ENCODE data around the gene NBPF12.
"Not testable (repeated sequence)": the region's sequence is repeated elsewhere in the genome, so short reads cannot be mapped to it uniquely, and the experiment has no call there.

NBPF12 gene, protein sequence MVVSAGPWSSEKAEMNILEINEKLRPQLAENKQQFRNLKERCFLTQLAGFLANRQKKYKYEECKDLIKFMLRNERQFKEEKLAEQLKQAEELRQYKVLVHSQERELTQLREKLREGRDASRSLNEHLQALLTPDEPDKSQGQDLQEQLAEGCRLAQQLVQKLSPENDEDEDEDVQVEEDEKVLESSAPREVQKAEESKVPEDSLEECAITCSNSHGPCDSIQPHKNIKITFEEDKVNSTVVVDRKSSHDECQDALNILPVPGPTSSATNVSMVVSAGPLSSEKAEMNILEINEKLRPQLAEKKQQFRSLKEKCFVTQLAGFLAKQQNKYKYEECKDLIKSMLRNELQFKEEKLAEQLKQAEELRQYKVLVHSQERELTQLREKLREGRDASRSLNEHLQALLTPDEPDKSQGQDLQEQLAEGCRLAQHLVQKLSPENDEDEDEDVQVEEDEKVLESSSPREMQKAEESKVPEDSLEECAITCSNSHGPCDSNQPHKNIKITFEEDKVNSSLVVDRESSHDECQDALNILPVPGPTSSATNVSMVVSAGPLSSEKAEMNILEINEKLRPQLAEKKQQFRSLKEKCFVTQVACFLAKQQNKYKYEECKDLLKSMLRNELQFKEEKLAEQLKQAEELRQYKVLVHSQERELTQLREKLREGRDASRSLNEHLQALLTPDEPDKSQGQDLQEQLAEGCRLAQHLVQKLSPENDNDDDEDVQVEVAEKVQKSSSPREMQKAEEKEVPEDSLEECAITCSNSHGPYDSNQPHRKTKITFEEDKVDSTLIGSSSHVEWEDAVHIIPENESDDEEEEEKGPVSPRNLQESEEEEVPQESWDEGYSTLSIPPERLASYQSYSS (N-terminal part only)

DNA sequence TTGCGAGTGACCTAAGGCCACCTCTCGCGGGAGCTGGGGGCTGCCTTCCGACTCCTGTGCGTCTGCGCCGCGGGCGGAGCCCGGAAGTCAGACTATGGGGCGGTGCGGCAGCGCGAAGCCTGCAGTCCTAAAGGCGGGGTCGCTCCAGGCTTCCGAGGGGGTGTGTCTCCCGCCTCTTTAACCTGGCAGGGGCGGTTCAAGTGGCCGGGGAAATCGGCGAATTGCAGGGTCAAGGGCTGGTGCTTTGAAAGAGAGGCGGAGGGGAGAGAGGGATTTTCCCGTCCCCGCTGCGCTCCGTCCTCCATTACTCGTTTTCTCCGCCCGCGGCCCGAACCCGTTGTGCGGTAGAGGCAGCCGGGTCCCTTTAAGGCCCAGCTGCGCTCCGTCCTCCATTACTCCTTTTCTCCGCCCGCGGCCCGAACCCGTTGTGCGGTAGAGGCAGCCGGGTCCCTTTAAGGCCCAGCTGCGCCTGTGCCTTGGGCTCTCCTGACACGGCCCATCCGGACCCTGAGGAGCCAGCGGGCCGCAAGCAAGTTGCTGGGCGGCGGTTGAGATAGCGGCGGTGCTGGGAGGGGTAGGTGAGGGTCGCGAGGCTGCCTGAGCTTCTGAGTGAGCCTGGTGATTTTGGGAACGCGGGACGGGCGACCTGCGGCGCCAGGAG is at the start of gene NBPF12:
Gene NBPF12, plus strand, starts transcription at position 83 of the 661 bp plus-strand sequence. CDS start 21,820 bp downstream, outside the sequence.
- peak; percentile 83 for DNase-seq

DNA sequence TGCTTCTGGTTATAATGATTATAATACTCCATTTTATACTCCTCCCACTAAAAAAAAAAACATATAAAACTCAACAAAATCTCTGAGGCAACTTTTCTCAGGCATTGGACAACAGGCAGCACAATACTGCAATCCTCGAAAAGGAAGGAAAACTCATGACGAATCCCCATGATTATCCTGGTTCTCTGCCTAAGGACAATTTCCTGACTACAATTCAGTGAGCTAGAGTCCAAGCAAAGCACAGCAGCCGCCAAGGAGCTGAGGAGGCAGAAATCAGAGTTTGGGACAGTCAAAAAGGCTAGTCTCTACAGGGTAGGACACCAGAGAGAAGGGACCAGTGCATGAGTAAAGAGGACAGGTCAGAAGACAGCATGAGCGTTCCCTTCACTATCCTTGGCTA is 46.8 kb upstream of the NBPF12 start:
- DNase-seq, result not testable (repeated sequence)

DNA sequence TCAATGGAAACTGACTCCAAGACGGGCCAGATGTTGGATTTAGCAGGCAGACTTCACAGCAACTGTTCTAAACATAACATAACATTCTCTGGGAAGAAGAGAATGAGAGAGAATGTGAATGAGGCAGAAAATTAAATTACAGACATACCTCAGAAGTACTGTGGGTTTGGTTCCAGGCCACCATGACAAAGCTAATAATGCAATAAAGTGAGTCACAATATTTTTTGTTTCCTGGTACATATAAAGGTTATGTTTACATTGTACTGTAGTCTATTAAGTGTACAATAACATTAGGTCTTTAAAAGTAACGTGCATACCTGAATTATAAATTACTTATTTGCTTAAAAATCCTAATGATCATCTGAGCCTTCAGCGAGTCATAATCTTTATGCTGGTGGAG is 45.8 kb upstream of the NBPF12 start:
- DNase-seq, result not testable (repeated sequence)

DNA sequence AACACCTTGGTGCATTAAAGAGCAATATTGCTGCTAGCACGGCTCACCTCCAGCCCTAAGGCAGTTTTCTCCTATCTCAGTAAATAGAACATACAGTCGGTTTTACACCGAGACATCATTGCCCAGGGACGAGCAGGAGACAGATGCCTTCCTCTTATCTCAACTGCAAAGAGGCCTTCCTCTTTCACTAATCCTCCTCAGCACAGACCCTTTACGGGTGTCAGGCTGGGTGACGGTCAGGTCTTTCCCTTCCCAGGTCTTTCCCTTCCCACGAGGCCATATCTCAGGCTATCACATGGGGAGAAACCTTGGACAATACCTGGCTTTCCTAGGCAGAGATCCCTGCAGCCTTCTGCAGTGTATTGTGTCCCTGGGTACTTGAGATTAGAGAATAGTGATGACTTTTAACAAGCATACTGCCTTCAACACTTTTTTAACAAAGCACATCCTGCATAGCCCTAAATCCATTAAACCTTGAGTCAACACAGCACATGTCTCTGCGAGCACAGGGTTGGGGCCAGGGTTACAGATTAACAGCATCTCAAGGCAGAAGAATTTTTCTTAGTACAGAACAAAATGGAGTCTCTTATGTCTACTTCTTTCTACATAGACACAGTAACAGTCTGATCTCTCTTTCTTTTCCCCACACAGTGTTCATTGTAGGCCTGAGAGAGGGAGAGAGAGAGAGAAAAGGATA is 30.4 kb upstream of the NBPF12 start:
- DNase-seq, result not testable (repeated sequence)

DNA sequence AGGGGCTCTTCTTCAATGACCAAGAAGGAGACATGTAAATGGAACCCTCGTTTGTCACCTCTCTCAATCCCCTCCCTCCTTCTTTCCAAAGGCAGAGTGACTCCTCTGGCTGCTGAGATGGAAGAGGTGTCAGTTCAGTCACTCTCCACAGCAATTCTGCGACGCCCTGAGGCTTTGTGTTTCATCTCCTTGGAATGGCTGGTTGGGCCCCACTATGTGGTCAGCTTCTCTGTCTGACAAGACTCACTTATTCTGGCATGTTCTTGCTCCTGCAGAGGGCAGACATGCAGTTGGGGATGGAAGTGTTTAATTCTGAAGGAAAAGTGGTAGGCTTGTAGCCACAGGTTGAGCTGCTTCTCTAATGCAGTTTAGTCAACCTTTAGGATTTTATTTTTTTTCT is 25.1 kb upstream of the NBPF12 start:
- DNase-seq, result not testable (repeated sequence)

DNA sequence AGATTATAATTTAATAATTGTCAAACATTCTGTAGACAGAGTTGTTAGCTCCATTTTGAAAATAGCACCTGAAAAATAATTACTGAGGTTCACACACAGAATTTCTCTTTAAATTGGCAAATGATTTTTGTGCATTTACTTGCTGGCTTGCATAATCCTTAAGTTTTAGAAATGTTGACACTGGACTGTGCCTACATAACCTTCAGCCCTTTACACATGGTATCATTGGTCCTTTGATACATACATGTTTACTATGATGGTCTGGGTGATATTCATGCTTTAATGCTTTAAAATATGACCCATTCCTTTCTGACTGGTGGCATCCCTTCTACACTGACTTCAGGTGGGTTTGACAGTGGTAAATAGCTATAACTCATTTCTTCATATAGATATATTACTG is 17.3 kb upstream of the NBPF12 start:
- DNase-seq, result not testable (repeated sequence)

DNA sequence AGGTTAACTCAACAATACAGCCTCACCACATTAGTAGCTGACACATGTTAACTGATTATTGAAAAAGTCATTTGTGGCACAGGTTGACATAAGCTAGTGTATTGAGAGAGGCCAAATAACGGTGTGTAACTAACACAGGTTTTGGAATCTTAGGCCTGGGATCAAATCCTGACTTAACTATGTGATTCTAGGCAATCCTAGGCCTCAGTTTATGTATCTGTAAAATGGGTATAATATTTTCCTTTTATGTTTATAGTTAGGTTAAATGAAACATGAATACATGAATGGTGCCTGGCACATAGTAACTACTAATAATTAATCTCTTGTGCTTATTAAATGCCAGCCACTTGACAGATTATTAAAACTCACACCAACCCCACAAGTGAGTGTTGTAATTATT is 15.5 kb upstream of the NBPF12 start:
- not testable (repeated sequence) for DNase-seq

DNA sequence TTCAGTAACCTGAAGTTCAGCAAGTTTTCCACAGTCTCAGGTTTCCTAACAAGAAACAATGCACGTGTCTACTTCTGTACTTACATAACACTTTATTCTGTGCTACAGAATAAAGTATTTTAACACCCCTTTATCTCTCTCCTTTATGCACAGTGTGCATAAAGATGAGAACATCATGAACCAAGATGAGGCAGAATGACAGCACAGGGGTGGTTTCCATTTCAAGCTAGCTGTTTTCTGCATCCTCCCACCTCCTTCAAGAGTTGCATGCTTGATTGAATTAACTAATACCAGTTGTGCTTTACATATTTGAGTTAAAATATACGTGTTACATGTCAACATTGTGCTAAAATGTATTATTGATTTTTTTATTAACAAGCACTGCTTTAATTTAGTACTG is 14.0 kb upstream of the NBPF12 start:
- not testable (repeated sequence) for DNase-seq

DNA sequence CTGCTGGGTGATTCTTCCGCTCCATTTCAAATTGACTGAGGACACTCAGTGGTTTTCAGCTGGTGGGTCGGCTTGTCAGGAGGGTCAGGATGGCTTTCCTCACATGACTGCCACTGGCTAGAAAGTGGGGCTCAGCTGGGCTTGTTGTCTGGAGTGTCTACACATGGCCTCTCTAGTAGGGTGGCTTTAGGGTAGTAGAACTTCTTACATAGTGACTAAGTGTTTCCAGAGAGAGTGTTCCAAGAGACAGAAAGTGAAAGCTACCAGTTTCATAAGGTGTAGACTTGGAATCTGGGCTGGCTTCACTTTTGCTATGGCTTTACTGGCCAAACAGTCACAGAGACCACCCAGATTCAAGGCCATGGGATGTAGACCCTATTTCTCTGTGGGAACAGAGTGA is 11.7 kb upstream of the NBPF12 start:
- not testable (repeated sequence) for DNase-seq

DNA sequence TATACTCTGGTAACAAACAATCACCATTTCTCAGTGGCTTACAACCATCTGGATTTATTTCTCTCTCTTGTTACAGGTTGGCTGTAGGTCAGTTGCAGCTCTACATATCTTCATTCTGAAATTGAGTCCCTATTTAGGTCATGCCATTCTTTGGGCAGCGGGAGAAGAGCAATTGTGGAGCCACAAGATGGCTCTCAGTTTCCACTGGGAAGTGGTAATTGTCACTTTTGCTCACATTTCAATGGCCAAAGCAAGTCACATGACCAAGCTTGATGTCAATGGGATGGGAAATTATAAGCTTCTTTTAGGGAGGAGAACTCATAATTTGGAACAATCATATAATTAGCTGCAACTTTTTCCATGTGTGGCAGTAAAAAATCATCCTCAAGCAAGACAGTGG is 7.9 kb upstream of the NBPF12 start:
- not testable (repeated sequence) for DNase-seq

DNA sequence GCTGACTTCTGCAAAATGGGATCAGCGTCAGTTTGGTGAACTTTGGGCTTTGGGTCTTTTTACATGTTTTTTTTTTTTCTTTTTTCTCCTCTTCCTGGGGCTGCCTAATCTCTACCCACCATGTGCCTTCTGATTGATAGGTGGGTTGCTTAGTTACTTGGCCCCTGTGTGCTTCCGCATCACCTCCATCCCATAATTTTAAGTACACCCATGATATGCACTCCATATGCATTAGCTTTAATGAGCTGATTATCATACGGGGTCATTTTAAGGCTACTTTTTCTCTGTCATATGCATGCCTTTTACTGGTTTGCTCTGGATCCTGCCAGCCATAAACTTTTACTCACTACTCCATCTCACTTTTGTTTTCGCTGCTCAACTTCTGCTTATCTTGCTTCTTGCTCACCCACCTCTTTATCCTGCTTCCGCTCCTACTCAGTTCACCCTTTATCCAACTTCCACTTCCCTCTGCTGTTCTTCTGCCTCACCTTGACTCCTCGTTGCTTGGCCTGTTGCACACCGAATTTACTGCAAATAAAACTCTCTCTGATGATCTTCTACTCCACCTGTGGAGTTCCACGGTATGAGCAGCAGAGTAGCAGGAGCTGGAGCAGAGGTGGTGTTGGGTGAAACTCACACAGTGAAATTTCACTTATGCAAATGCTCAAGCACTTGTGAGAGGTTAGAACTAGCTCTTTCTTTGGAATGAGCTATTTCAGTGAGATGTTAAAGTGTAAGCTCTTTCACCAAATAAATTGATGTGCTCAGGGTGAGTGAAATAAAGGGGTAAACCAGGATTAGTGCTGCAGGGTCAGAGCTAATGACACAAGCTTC is 3.5 kb upstream of the NBPF12 start:
- DNase-seq, result not testable (repeated sequence)

DNA sequence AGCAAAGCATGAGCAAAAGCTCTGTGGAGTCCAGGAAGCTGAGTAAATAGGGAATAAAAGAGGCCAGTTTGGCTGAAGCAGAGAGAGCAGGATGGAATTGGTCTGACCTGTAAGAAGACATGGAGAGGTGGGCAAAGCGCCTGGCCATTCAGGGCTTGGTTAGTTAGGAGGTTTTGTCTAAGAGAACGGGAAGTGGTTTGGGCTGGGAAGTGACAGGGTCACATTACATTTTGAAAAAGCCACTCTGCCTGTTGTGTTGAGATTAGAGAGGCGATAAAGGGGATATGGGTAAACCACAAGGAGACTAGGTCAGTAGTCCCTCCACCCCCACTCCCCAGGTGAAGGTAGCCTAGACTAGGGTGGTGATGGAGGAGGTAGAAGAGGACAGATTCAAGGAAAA is 662 bp upstream of the NBPF12 start:
- DNase-seq, result not testable (repeated sequence)

DNA sequence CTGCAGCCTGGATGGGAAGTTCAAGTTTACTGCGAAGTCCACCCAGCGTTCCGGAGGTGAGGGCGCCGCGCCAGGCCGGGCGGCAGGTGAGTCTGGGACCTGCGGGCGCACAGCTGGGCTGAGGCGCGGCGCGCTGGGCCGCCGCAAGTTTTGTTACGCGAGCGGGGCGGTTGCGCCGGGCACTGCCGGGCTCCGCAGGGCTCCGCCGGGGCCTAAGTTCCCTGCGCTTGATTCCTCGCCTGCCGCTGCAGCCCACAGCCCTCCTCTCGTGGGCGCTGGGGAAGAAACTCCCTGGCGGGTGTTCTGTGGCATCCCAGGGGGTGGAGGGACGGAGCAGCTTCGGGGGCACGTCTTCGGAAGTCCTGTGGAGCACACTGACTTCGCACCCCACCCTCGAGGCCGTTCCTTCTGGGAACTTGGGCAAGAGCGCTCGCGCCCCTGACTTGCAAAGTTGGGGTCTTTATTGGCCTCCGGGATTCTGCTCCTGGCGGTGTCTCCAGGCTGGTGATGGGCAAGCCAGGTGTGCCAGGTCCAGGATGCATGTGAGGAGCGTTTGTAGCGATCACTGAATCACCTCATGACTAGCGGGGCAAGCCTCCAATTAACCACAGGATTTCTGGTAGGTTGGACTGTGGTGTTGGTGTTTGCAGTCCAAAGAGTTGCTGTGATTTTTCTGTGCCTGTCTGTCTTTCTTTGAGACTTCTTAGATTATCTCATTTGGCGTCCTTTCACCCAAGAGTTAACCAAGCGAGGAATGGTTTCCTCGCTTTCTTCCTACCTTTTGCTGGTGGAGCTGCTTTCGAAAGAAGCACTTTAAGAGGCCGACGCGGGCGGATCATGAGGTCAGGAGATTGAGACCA is 1.0 kb downstream of the NBPF12 start:
- not testable (repeated sequence) for DNase-seq

DNA sequence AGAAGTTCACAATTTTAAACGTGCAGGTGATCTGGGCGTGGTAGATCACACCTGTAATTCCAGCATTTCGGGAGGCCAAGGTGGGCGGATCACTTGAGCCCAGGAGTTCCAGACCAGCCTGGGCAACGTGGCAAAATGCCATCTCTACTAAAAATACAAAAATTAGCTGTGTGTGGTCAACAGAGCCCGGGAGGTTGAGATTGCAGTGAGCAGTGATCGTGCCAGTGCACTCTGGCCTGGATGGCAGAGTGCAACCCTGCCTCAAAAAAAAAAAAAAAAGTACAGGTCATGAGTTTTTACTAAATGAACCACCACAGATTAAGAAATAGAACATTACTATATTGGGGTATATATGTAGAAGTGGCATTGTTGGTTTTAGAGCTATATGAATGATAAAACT is 2.2 kb downstream of the NBPF12 start:
- DNase-seq, result not testable (repeated sequence)

DNA sequence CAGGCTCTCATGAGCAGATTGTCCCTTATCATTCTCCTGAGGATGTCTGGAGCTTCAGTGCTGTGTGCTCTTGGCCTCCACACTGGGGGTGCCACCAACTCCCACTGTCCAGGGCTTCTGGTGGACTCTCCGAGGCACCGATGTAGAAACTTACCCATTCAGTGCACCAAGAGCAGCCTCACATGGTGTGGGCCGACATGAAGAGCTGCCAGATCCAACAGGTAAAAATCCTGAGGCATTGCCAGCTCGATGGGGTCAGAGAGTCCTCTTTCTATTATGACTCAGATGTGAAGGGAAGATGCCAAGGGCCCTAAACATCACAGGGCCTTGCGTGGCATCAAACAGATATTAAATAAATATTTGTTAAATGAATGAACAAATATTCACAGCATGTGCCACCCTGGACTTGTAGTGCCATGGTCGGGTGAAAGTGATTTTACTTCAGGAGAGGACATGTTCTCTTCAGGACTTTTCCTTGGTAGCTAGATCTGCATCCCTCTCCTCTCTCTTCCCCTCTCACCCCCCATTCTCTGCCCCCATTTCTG is 5.3 kb downstream of the NBPF12 start:
- DNase-seq, result not testable (repeated sequence)

DNA sequence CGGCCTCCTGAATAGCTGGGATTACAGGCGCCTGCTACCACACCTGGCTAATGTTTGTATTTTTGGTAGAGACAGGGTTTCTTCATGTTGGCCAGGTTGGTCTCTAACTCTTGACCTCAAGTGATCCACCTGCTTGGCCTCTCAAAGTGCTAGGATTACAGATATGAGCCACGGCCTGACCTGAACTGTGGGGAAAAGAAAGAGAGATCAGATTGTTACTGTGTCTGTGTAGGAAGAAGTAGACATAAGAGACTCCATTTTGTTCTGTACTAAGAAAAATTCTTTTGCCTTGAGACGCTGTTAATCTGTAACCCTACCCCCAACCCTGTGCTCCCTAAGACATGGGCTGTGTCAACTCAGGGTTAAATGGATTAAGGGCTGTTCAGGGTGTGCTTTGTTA is 10.0 kb downstream of the NBPF12 start:
- not testable (repeated sequence) for DNase-seq

DNA sequence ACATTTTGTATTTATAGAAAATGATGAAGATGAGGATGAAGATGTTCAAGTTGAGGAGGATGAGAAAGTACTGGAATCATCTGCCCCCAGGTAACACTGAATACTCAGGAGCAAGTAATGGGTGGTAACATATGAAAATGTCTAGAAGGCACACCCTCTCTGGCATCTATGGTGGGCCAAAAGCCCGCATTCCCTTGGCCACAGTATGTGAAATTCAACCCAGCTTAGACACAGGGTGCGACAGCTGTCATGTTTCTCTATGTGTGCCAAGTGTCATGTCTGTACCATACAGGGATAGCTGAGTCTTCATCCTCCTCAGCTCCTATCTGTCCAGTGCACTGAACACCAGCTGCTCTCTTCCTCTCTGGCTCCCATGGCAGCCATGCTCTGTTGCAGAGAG is 26.2 kb downstream of the NBPF12 start:
- not testable (repeated sequence) for DNase-seq

DNA sequence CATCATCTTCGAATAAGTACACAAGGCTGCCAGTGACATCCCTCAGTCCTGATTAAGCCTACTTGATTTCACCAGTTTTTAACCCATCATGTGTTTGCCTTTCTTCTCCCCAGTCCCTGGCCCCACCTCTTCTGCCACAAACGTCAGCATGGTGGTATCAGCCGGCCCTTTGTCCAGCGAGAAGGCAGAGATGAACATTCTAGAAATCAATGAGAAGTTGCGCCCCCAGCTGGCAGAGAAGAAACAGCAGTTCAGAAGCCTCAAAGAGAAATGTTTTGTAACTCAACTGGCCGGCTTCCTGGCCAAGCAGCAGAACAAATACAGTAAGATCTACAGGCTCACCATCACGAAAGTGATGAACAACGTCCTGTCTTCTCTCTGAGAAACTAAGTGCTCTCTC is 28.2 kb downstream of the NBPF12 start:
- DNase-seq, result not testable (repeated sequence)

DNA sequence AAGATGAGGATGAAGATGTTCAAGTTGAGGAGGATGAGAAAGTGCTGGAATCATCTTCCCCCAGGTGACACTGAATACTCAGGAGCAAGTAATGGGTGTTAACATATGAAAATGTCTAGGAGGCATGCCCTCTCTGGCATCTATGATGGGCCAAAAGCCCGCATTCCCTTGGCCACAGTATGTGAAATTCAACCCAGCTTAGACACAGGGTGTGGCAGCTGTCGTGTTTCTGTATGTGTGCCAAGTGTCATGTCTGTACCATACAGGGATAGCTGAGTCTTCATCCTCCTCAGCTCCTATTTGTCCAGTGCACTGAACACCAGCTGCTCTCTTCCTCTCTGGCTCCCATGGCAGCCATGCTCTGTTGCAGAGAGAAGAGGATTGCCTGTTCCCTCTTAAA is 32.5 kb downstream of the NBPF12 start:
- DNase-seq, result not testable (repeated sequence)

DNA sequence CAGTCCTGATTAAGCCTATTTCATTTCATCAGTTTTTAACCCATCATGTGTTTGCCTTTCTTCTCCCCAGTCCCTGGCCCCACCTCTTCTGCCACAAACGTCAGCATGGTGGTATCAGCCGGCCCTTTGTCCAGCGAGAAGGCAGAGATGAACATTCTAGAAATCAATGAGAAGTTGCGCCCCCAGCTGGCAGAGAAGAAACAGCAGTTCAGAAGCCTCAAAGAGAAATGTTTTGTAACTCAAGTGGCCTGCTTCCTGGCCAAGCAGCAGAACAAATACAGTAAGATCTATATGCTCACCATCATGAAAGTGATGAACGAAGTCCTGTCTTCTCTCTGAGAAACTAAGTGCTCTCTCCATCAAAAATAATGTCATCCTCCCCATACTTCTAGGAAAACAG is 34.6 kb downstream of the NBPF12 start:
- DNase-seq, result not testable (repeated sequence)
